GM15510 (cell line): ENCODE measurements around the gene SLC23A1.

Source experiments
- POLR2A ChIP-seq: IDR thresholded peaks from 3 replicates; pipeline ENCODE4 v1.6.1; 2011; ENCODE audit warnings: borderline replicate concordance; ENCODE audit not compliant: insufficient read length; ENCODE audit errors: extremely low read depth

The SLC23A1 gene

GRCh38 chr5:139385061-139386049 lies 2.3 kb upstream of the SLC23A1 start:
- TF ChIP-seq POLR2A: peak; percentile 4

GRCh38 chr5:139384591-139385051 lies 1.5 kb upstream of the SLC23A1 start:
- peak; percentile 41 for TF ChIP-seq POLR2A

DNA sequence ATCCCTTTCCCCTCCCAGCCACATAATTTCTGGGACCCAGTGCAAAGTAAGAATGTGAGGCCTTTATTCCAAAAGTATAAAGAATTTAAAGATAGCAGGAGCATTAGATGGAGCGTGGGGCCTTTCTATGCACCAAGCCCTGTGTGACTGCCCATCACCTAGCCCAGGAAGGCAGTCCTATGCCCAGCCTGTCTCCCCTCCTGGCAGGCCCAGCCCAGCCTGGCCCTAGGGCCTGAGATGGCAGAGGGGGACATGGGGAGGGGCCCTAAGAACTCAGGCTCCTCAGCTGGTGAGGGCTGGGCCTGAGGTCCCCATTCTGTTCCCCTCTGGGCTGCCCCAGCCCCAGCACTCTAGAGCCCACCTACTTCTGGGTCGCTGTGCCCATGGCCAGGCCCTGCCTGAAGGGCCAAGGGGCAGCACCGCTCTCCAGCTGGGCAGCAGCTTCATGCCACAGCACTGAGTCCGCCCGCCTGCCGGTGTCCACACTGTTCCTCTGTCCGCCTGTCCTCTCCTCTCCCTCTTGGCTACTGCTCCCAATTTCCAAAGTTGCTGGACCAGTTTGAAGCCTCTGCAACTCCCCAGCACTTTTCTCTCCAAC lies 995 bp upstream of the SLC23A1 start:
- TF ChIP-seq POLR2A: peak; percentile 8

- peak; percentile 15 for TF ChIP-seq POLR2A
These were observed 290 bp downstream of the SLC23A1 start for GRCh38 chr5:139382807-139383206.

GRCh38 chr5:139381837-139382761 lies 998 bp downstream of the SLC23A1 start:
- no peak for TF ChIP-seq POLR2A

DNA sequence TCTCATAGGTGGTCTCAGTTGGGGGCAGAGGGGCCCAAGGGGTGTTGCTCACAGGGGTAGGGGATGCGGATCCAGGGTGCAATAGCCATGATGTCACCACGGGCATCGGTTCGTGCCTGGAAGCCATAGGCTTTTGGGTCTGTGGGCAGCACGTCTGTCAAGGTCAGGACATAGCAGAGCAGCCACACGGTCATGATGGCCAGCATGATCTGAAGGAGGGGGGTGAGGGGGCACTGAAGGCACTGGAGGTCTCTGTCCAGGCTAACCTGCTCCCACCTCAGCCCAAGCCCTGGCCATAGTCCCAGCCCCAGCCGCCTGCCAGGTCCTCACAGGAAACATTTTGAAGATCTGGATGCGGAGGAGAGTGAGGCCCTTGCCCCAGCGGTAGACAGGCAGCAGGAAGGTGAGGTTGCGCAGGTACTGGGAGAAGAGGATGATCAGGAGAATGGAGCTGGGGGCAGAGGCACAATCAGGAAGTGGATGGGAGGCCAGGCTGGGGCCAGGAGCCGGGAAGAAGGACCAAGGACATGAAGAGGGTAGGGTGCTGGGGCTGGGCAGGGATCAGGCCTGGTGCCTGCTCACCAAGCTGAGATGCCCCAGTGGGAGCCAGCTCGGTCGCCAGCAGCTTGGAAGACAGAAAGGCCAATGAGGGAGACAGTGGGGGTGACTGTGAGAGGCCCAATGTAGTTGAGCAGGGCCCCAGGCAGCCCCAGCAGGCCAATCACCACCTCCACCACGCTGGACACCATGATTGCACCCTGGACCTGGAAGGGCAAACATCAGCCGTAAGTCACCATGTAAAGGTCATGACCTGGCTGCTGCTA lies 3.3 kb downstream of the SLC23A1 start:
- no peak for TF ChIP-seq POLR2A

GRCh38 chr5:139378941-139379361 lies 4.1 kb downstream of the SLC23A1 start:
- no peak for TF ChIP-seq POLR2A

GRCh38 chr5:139378101-139378825 lies 4.8 kb downstream of the SLC23A1 start:
- no peak for TF ChIP-seq POLR2A

GRCh38 chr5:139377226-139377625 lies 5.9 kb downstream of the SLC23A1 start:
- TF ChIP-seq POLR2A: no peak

DNA sequence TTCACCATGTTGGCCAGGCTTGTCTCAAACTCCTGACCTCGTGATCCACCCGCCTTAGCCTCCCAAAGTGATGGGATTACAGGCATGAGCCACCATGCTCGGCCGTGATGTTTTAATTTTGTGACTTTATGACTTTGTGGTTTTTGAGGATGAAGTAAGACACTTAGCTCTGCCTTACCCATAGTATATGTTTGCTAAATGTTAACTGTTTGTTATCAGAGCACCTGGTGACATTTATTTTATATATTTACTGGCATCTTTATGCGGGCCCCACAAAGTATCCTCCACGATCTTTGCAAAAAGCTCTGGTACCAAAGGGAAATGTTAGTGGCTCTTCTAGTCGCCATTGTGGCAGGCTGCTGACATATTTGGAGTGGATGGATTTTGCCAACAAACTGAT lies 6.7 kb downstream of the SLC23A1 start:
- no peak for TF ChIP-seq POLR2A

DNA sequence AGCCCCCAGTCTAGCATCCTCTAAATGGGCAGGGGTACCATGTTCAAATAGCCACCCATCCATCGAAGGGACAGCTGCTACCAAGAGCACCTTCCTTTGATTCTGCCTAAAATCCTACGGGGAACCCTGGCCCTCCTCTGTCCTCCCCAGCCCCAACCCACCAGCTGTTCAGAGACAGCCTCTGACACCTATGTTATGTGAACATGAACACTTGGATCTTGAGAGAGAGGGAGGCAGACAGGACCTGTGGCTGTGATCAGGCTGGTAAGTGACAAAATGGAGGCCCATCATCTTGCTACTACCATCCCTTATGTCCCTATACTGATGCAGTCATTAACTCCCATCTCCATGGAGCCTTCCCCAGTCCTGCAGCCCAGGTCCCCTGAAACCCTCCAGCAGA lies 8.2 kb downstream of the SLC23A1 start:
- no peak for TF ChIP-seq POLR2A

DNA sequence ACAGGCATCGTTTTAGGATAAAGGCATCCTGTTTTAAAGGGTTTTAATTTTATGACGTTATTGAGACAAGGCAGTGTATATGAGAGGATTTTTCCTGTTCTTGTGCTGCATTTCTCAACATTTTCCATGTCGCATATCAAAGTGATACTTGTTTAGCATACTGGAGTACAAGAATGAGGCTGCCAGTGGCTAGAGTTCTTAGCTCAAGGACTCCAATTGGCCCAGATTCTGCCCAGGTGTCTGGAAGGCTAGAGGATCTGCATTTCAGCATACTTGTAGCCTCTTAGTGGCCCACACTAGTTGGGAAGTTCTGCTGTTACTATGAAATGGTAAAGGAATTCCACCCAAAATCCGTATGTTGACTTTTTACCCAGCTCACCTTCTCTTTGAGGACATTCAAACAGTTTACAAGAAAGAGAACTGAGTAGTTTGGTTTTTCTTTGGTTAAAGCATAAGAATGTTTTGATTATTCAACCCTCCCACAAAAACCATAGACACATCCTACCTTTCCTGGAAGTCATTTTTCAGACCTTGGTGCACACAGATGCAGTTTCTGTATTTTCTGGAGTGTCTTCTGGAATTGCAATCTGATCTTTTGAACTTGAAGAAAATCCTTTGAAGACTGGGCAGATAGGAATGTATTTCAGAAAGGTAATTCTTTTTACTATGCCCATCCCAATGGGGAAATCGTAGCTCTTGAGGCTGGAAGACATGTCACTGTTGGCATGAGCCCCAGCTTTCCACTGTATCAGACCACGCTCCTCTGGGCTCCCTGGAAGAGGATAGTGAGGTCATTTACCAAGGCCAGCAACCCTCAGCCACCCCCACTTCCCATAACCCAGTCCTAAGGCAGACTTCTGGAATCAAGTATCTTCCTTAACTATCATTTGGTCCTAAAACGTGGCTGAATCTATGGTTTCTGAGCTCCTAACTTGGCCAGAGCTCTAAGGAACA lies 11.3 kb downstream of the SLC23A1 start:
- no peak for TF ChIP-seq POLR2A
